ENCODE results near the gene POLD3. TPM values are rescaled to one million over a fixed set of nuclear protein-coding genes. Genes with fewer than 3 reads are reported as not detected.
"Not testable (repeated sequence)": the region's sequence is repeated elsewhere in the genome, so short reads cannot be mapped to it uniquely, and the experiment has no call there.

Gene POLD3
- total RNA-seq, 2 experiments from 2014 or later, result 56.6 to 62.7 TPM

DNA sequence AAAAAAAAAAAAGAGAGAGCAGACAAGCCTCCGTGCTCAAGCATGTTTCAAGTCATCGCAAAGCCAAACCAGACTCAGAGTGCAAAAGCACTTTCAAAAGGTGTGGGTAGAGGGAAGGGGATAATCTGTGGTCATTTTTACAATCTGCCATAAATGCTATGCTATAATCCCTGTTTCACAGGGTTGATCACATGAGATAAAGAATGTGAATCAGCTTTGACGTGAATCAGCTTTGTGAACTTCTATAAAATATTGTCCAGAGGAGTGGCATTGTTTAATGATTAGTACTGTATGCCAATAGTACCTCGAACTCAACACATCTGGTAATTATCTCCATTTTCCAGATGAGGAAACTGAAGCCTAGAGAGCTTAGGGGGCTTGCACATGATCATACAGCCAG, 20.0 kb upstream of the POLD3 start:
- H3K4me3 Mint-ChIP-seq, result no peak overlapping the region
- no peak for ATAC-seq
- no peaks in the 10 kb centered on the region for H3K36me3 Mint-ChIP-seq
- H3K9me3 Mint-ChIP-seq (ENCODE audit: low read depth), result no peaks in the 10 kb centered on the region
- no peaks in the 10 kb centered on the region for H3K4me1 Mint-ChIP-seq
- CTCF ChIA-PET, result interaction anchor here (1.0 to 4.8 kb wide), 2 partner anchors 119 to 123 kb away, joined by 7 to 46 read pairs; no protein-coding TSS in a partner anchor
- H3K27ac Mint-ChIP-seq, result no peak overlapping the region
- DNase-seq, result no peak
- peaks cover 14% of the 10 kb centered on the region for H3K27me3 Mint-ChIP-seq

DNA sequence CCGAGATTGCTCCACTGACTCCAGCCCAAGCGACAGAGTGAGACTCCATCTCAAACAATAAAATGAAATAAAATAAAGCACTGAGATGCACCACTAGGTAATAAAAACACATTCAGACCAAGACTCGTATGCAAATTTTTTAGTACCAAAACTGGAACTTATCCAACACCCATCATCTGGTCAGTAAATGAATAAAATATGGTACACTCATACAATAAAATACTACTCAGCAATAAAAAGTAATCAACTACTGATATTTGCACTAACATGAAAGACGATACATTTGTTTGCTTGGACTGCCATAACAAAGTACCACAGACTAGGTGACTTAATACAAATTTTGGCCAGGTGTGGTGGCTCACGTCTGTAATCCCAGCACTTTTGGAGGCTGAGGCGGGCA, 17.8 kb upstream of the POLD3 start:
- CTCF ChIA-PET, result no interaction called here

DNA sequence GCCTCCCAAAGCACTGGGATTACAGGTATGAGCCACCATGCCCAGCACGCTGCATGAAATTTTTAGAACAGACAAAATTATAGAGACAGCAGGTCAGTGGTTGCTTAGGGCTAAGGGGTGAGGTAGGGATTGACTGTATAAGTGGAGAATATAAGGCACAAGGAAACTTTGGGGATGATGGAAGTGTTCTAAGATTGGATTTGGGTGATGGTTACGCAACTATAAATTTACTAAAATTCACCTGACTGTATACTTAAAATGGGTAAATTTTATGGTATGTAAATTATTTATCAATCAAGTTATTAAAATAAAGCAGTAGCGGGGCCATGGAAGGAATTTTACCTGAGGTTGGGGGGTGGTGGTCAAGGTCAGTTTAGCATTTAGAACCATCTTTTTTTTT, 16.4 kb upstream of the POLD3 start:
- DNase-seq (no peak), ATAC-seq (no peak)
- H3K27ac Mint-ChIP-seq, result no peak overlapping the region
- peaks cover 11% of the 10 kb centered on the region for H3K27me3 Mint-ChIP-seq
- CTCF ChIA-PET, result interaction anchor here (1.2 kb wide), 1 partner anchor 123 kb away, joined by 3 read pairs; no protein-coding TSS in a partner anchor
- H3K36me3 Mint-ChIP-seq, result no peaks in the 10 kb centered on the region
- H3K9me3 Mint-ChIP-seq (ENCODE audit: low read depth), result no peaks in the 10 kb centered on the region
- H3K4me3 Mint-ChIP-seq, result no peak overlapping the region
- H3K4me1 Mint-ChIP-seq, result peaks cover 2% of the 10 kb centered on the region

More for the DNA sequence above, 17.8 kb upstream of the POLD3 start:
- Mint-ChIP-seq H3K27me3 (peaks cover 14% of the 10 kb centered on the region), H3K36me3 (no peaks in the 10 kb centered on the region), H3K27ac (no peak overlapping the region), H3K4me3 (no peak overlapping the region), H3K9me3 (ENCODE audit: low read depth) (no peaks in the 10 kb centered on the region), H3K4me1 (no peaks in the 10 kb centered on the region)
- DNase-seq (no peak), ATAC-seq (no peak)

GRCh38 chr11:74577181-74577580, 15.2 kb upstream of the POLD3 start:
- Mint-ChIP-seq H3K36me3 (no peaks in the 10 kb centered on the region), H3K4me3 (no peak overlapping the region), H3K27me3 (peaks cover 5% of the 10 kb centered on the region), H3K9me3 (ENCODE audit: low read depth) (no peaks in the 10 kb centered on the region), H3K27ac (no peak overlapping the region), H3K4me1 (peaks cover 12% of the 10 kb centered on the region)
- no peak for DNase-seq
- CTCF ChIA-PET, result no interaction called here
- ATAC-seq, result no peak

- Mint-ChIP-seq H3K4me3 (no peak overlapping the region), H3K27me3 (no peaks in the 10 kb centered on the region), H3K4me1 (peaks cover 12% of the 10 kb centered on the region), H3K9me3 (ENCODE audit: low read depth) (no peaks in the 10 kb centered on the region), H3K27ac (no peak overlapping the region), H3K36me3 (no peaks in the 10 kb centered on the region)
- CTCF ChIA-PET, result no interaction called here
- no peak for ATAC-seq
- no peak for DNase-seq
These were observed 14.6 kb upstream of the POLD3 start for GRCh38 chr11:74577624-74578396.

GRCh38 chr11:74579577-74580270, 12.7 kb upstream of the POLD3 start:
- DNase-seq, result no peak
- Mint-ChIP-seq H3K36me3 (no peaks in the 10 kb centered on the region), H3K4me1 (peaks cover 12% of the 10 kb centered on the region), H3K27me3 (no peaks in the 10 kb centered on the region), H3K4me3 (no peak overlapping the region), H3K9me3 (ENCODE audit: low read depth) (no peaks in the 10 kb centered on the region), H3K27ac (no peak overlapping the region)
- CTCF ChIA-PET, result interaction anchor here (2.4 kb wide), 1 partner anchor 8 kb away, joined by 5 read pairs; no protein-coding TSS in a partner anchor
- ATAC-seq, result no peak

GRCh38 chr11:74581954-74582547, 10.3 kb upstream of the POLD3 start:
- peaks cover 12% of the 10 kb centered on the region for H3K4me1 Mint-ChIP-seq
- CTCF ChIA-PET, result interaction anchor here (1.0 to 2.4 kb wide), 2 partner anchors 11 to 14 kb away, joined by 4 to 5 read pairs; no protein-coding TSS in a partner anchor
- no peak overlapping the region for H3K4me3 Mint-ChIP-seq
- no peak overlapping the region for H3K27ac Mint-ChIP-seq
- DNase-seq (no peak), ATAC-seq (no peak)
- H3K27me3 Mint-ChIP-seq, result no peaks in the 10 kb centered on the region
- no peaks in the 10 kb centered on the region for H3K36me3 Mint-ChIP-seq
- H3K9me3 Mint-ChIP-seq (ENCODE audit: low read depth), result no peaks in the 10 kb centered on the region

DNA sequence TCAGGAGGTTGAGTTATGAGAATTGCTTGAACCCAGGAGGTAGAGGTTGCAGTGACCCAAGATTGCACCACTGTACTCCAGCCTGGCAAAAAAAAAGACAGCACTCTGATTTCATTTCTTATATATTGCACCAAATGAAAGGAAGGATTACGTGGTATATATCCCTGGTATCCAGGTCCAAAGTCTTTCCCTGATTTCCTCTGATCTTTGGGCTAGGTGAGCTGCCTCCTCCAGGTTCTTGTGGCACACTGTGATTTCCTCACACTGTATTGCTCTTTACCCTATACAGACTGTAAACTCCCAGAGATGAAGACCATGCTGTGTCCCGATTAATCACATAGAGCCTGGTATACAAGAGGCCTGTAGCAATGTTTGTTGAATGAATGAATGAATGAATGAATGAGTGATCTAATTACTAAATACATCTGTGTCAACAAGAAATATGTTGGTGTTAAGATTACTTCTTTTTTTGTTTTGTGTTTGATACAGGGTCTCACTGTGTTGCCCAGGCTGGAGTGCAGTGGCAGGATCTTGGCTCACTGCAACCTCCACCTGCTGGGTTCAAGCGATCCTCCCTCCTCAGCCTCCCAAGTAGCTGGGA, 9.3 kb upstream of the POLD3 start:
- Mint-ChIP-seq H3K4me3 (no peak overlapping the region), H3K4me1 (peaks cover 12% of the 10 kb centered on the region), H3K9me3 (ENCODE audit: low read depth) (no peaks in the 10 kb centered on the region), H3K27me3 (peaks cover 4% of the 10 kb centered on the region), H3K27ac (no peak overlapping the region), H3K36me3 (no peaks in the 10 kb centered on the region)
- CTCF ChIA-PET, result no interaction called here
- ATAC-seq (no peak), DNase-seq (no peak)

- H3K9me3 Mint-ChIP-seq (ENCODE audit: low read depth); DNase-seq; H3K4me3 Mint-ChIP-seq; ATAC-seq; CTCF ChIA-PET; H3K27me3 Mint-ChIP-seq; H3K27ac Mint-ChIP-seq: not testable (repeated sequence)
- H3K4me1 Mint-ChIP-seq, result peaks cover 22% of the 10 kb centered on the region
- peaks cover 19% of the 10 kb centered on the region for H3K36me3 Mint-ChIP-seq
These were observed 1.9 kb upstream of the POLD3 start for GRCh38 chr11:74590492-74590891.

GRCh38 chr11:74592063-74592440, 330 bp upstream of the POLD3 start:
- Mint-ChIP-seq H3K4me1 (peaks cover 28% of the 10 kb centered on the region), H3K27ac (peak overlapping the region; percentile 90), H3K4me3 (peak overlapping the region; percentile 91), H3K9me3 (ENCODE audit: low read depth) (no peaks in the 10 kb centered on the region), H3K36me3 (peaks cover 28% of the 10 kb centered on the region), H3K27me3 (peaks cover 4% of the 10 kb centered on the region)
- DNase-seq (no peak), ATAC-seq (no peak)
- CTCF ChIA-PET, result interaction anchor here (0.9 to 2.9 kb wide), 3 partner anchors 99 to 194 kb away, joined by 3 to 9 read pairs (median 4); partner anchors contain the start of genes LIPT2 and PGM2L1

- DNase-seq (no peak), ATAC-seq (no peak)
- Mint-ChIP-seq H3K27me3 (no peaks in the 10 kb centered on the region), H3K4me3 (peak overlapping the region; percentile 91), H3K9me3 (ENCODE audit: low read depth) (no peaks in the 10 kb centered on the region), H3K27ac (peak overlapping the region; percentile 90), H3K36me3 (peaks cover 39% of the 10 kb centered on the region), H3K4me1 (peaks cover 28% of the 10 kb centered on the region)
- CTCF ChIA-PET, result interaction anchor here (0.8 to 2.9 kb wide), 4 partner anchors 12 to 1615 kb away, joined by 3 to 9 read pairs (median 4); partner anchors contain the start of gene LIPT2
These were observed 1.1 kb downstream of the POLD3 start for GRCh38 chr11:74593463-74593862.

- Mint-ChIP-seq H3K27ac (no peak overlapping the region), H3K4me1 (no peaks in the 10 kb centered on the region), H3K27me3 (no peaks in the 10 kb centered on the region), H3K4me3 (no peak overlapping the region), H3K9me3 (ENCODE audit: low read depth) (no peaks in the 10 kb centered on the region), H3K36me3 (peaks cover 26% of the 10 kb centered on the region)
- CTCF ChIA-PET, result interaction anchor here (1.5 kb wide), 1 partner anchor 9 kb away, joined by 5 read pairs; no protein-coding TSS in a partner anchor
- ATAC-seq (no peak), DNase-seq (no peak)
These were observed 10.5 kb downstream of the POLD3 start for GRCh38 chr11:74602637-74603556.

Measured in activated CD8-positive, alpha-beta memory T cell treated with anti-CD3 and anti-CD28 coated beads, Interleukin-2, amount 10 ng/mL, durations not matched to agents 7 days and 5 days (primary cell).